NCI-H1694 treated with DMSO at 0.1 percent for 48 hours (cell line): ENCODE data around the gene NAMPT.

ENCODE experiments used
- DNase-seq: peaks from one replicate; lab custom pipeline; 2025; lab: John Stamatoyannopoulos, UW

NAMPT gene

DNA sequence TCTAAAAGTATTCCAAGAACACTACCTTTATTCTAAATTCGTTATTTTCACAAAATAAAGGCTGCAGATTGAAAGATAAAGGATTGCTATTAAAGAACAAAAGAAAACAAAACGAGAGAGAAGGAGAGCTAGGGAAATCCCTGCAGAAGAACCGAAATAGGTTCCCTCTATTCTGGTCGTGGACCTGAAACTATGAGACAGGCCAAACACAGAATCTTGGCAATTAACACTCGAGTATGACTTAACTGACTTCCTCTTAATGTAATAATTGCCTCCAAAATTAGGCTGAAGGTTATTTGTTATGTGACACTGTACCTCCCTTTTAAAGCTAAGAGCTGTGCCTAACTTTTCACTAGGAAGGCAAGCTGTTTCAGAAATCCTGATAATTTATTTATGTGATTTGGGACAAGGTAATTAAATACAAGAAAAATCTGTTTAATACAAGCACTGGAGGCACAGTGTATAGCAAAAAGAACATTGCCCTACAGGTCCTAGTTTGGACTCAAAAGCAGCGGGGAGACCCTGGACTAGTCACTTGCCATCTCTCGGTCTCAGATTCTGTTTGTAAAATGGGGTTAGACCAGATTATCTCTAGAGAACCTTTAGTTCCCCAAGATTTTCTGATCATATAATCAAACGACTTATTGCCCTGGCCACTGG lies 11.6 kb downstream of the NAMPT start:
- no peak for DNase-seq

GRCh38 chr7:106270122-106270977 lies 14.4 kb downstream of the NAMPT start:
- DNase-seq: no peak

DNA sequence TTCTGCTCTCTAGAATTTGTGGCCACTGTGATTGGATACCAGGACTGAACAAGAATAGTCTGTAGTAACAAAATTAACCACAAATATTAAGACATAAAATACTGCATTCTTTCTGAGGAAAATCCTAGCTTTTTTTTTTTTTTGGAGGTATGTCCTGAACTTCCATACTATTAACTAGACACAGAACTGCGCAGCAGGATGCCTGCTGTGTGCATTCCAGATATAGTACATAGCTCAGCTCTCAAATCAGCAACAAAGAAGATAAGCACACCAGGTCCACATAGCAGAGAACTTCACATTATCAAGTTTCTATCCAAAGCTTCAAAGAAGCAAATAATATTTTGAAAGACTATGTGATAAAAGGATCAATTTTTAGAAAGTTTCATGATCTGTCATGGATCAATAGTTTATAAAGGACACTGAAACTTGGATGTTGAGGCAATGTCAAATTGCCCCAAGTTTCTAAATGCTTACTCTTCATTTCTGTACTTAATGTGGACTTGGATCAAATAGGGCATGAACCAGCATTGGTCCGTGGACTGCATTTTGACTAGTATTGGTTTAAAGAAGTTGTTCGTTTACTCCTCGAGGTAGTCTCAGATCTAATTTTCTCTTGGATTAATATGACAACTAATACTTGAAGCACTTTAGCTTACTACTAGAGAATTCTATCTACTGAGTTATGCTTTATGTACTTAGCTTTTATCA lies 15.4 kb downstream of the NAMPT start:
- DNase-seq: no peak

DNA sequence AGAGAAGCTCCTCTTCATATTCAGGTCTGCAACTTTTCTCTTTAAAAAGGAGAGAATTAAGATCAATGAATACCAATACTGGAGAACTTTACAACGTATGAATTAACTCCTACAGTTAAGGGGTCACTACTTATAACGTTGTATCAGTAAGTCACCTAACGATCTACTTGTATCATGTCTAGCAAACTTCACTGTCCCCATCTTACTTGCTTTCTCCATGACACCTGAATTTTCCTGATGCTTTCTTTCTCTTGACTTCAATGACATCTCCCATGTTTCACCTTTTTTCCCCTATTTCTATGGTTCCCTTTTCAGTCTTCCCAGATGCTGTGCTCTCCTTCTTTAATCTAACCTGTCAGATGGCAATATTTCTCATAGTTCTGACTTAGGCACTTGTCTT lies 19.6 kb downstream of the NAMPT start:
- DNase-seq: no peak

- DNase-seq: no peak
These were observed 22.4 kb downstream of the NAMPT start for GRCh38 chr7:106262221-106262881.

DNA sequence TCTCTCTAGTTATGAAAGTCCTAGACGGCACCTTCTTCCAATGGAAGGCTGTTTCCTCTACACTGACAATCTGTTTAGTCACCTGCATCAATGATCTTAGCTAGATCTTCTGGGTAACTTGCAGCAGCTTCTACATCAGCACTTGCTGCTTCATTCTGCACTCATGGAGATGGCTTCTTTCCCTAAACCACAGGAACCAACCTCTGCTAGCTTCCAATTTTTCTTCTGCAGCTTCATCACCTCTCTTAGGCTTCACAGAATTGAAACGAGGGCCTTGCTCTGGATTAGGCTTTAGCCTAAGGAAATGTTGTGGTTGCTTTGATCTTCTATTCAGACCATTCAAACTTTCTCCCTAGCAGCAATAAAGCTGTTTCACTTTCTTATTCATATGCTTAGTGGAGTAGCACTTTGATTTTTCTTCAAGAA lies 24.6 kb downstream of the NAMPT start:
- DNase-seq: no peak

DNA sequence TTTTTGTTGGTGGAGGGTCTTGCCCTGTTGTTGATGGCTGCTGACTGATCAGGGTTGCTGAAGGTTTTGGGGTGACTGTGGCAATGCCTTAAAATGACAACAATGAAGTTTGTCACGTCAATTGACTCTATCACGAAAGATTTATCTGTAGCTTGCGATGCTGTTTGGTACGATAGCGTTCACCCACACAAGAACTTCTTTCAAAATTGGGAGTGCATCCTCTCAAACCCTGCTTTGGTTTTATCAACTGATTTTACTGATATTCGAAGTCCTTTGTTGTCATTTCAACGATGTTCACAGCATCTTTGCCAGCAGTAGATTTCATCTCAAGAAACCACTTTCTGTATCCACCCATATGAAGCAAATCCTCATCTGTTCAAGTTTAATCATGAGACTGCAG lies 26.0 kb downstream of the NAMPT start:
- no peak for DNase-seq

- no peak for DNase-seq
These were observed 27.0 kb downstream of the NAMPT start for GRCh38 chr7:106257752-106258151.

GRCh38 chr7:106256144-106256543 lies 28.6 kb downstream of the NAMPT start:
- DNase-seq: no peak

GRCh38 chr7:106255246-106255645 lies 29.5 kb downstream of the NAMPT start:
- no peak for DNase-seq

- DNase-seq: no peak
These were observed 30.2 kb downstream of the NAMPT start for GRCh38 chr7:106254525-106255116.

GRCh38 chr7:106252568-106252967 lies 32.2 kb downstream of the NAMPT start:
- DNase-seq: no peak

GRCh38 chr7:106249488-106249887 lies 35.3 kb downstream of the NAMPT start:
- no peak for DNase-seq

- DNase-seq: no peak
These were observed 36.2 kb downstream of the NAMPT start for GRCh38 chr7:106248600-106248999.

DNA sequence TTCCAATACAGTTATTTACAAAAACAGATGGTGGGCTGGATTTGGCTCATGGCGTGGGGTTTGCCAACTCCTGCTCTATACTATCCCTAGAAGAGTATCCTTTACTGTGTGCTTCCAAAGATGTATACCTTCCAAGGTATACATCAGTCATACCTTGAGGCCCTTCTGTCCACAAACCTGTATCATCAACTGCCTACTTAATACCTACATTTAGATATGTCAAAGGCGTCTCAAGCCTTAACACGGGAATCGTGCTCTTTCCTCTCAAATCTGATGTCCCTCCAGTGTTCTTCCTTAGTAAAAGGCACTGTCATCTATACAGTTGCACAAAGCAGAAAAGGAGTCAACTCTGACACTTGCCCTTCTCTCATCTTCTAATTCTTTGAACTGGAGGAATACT lies 36.9 kb downstream of the NAMPT start:
- DNase-seq: no peak

GRCh38 chr7:106246902-106247711 lies 37.7 kb downstream of the NAMPT start:
- DNase-seq: no peak

DNA sequence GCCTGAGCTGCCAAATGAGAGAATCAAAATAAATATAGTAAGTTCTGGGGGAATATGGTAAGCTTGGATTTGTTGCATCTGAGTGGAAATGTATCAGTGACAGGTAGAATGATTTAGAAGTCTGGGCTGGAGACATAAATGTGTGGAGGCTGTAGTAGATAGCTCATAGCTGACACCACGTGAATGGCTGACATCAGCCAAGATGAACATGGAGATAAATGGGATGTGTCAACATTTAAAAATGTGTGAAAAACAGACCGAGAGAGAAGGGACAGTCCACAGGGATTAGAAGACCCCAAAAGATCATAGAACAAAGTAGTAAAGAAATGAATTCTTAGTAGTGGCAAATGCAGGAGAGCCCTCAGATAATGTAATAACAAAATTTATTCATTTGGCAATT lies 40.9 kb downstream of the NAMPT start:
- no peak for DNase-seq

GRCh38 chr7:106239406-106239805 lies 45.4 kb downstream of the NAMPT start:
- no peak for DNase-seq

GRCh38 chr7:106238830-106239229 lies 46.0 kb downstream of the NAMPT start:
- DNase-seq: no peak

DNA sequence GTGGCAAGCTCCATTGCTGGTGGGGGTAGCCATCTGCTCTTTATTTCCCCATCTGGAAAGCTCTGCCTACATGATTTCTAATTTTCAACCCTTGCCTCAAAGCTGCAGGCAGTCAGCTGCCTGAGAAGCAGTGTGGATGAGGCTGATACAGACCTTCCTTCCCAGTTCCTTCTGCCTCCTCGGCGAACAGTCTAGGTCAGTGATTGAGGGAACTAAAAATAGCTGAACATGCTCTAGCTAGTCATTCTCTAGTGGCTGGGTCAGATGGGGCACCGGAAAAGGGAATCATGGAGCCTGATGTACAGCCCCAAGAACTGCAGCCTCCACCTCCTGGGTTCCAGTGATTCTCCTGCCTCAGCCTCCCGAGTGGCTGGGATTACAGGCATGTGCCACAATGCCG lies 48.7 kb downstream of the NAMPT start:
- DNase-seq: no peak

- no peak for DNase-seq
These were observed 50.4 kb downstream of the NAMPT start for GRCh38 chr7:106234425-106234824.
